HepG2 (cell line): ENCODE results near the gene GJC2. TPM values are rescaled to one million over a fixed set of nuclear protein-coding genes. Genes with fewer than 3 reads are reported as not detected.
A peak's percentile ranks its signal among the peaks of the same experiment; 100 is the strongest.

Source experiments
- ELF3 ChIP-seq: IDR thresholded peaks from 2 replicates; pipeline ENCODE4 v1.6.1; 2016; ENCODE audit warnings: missing genetic modification reagents, missing compliant biosample characterization
- FOXK2 ChIP-seq: fragments of 450-650 bp; IDR thresholded peaks from 2 replicates; pipeline ENCODE4 v1.6.1; 2016
- FOXP1 ChIP-seq, 2 experiments: fragments of 450-650 bp in 1 of 2; IDR thresholded peaks; 2 replicates each; pipeline ENCODE4 v1.6.1; 2017 to 2018; ENCODE audit warnings: antibody characterized with exemption in 1 of 2
- MEIS2 ChIP-seq: sonication (generic); formaldehyde crosslinking; IDR thresholded peaks from 2 replicates; pipeline ENCODE4 v1.9.0; 2021; ENCODE audit warnings: mild to moderate bottlenecking, missing genetic modification reagents
- NFE2 ChIP-seq: sonication (generic); formaldehyde crosslinking; IDR thresholded peaks from 2 replicates; pipeline ENCODE4 v1.4.0; 2020; ENCODE audit warnings: missing genetic modification reagents
- NFIB ChIP-seq: sonication (generic); formaldehyde crosslinking; IDR thresholded peaks from 2 replicates; pipeline ENCODE4 v1.9.0; 2021; ENCODE audit warnings: missing genetic modification reagents, mild to moderate bottlenecking, borderline replicate concordance
- SAFB2 ChIP-seq: sonication (generic); formaldehyde crosslinking; IDR thresholded peaks from 2 replicates; pipeline ENCODE4 v1.5.1; 2020; ENCODE audit warnings: missing genetic modification reagents, low read depth, mild to moderate bottlenecking, borderline replicate concordance
- TRIM24 ChIP-seq: sonication (generic); formaldehyde crosslinking; IDR thresholded peaks from 2 replicates; pipeline ENCODE4 v1.8.0; 2022; ENCODE audit warnings: mild to moderate bottlenecking, missing genetic modification reagents
- U2AF2 ChIP-seq: fragments of 200-400 bp; formaldehyde crosslinking; IDR thresholded peaks from 2 replicates; pipeline ENCODE4 v1.6.1; 2017; ENCODE audit warnings: low read depth, mild to moderate bottlenecking, low read length
- ZNF468 ChIP-seq: sonication (generic); formaldehyde crosslinking; IDR thresholded peaks from 2 replicates; pipeline ENCODE4 v1.8.0; 2022; ENCODE audit warnings: mild to moderate bottlenecking, moderate library complexity, missing genetic modification reagents
- ZNF615 ChIP-seq: sonication (generic); formaldehyde crosslinking; IDR thresholded peaks from 2 replicates; pipeline ENCODE4 v1.5.0; 2020; ENCODE audit warnings: mild to moderate bottlenecking, missing genetic modification reagents, borderline replicate concordance
- polyA plus RNA-seq, 8 experiments: library from polyadenylated mRNA; depleted of rRNA in 3 of 8; stranded (reverse) in 7 of 8; unstranded in 1 of 8; fragments of >200 nt; fragmentation: Illumina TruSeq in 4 of 8; extraction: Trizol in 4 of 8; gene quantifications; 2 replicates each; pipeline versions ENCODE4 v1.2.1 to v1.2.3, GENCODE V29; 2011 to 2016; ENCODE audit warnings: low read depth in 4 of 8, missing spikeins in 1 of 8, mixed read lengths in 1 of 8; ENCODE audit not compliant: insufficient read depth in 1 of 8
- total RNA-seq, 5 experiments: library from RNA; depleted of rRNA; stranded (reverse); fragments of >200 nt; fragmentation: Illumina TruSeq; extraction: Trizol; gene quantifications; 2 replicates each; pipeline ENCODE4 v1.2.3, GENCODE V29; 2016; ENCODE audit warnings: low read depth in 1 of 5
- TF ChIP-seq, protein P1 (sequence below): sonication (generic); formaldehyde crosslinking; IDR thresholded peaks from 2 replicates; pipeline ENCODE4 v1.4.0; 2020; ENCODE audit warnings: mild to moderate bottlenecking, missing genetic modification reagents
- TF ChIP-seq, protein P2 (sequence below): sonication (generic); formaldehyde crosslinking; IDR thresholded peaks from 2 replicates; pipeline ENCODE4 v1.4.0; 2020; ENCODE audit warnings: mild to moderate bottlenecking, missing genetic modification reagents
- TF ChIP-seq, protein P3 (sequence below): sonication (generic); formaldehyde crosslinking; IDR thresholded peaks from 2 replicates; pipeline ENCODE4 v1.5.0; 2020; ENCODE audit warnings: mild to moderate bottlenecking, missing genetic modification reagents
- TF ChIP-seq, protein P4 (sequence below): IDR thresholded peaks from 2 replicates; pipeline ENCODE4 v1.6.1; 2016; ENCODE audit warnings: low read depth

Gene GJC2
- total and polyA plus RNA-seq, 2 of the 13 experiments (the other 11 are each of a cell fraction or from before 2014, with no cell fraction given), result 1.6 to 3.8 TPM

DNA sequence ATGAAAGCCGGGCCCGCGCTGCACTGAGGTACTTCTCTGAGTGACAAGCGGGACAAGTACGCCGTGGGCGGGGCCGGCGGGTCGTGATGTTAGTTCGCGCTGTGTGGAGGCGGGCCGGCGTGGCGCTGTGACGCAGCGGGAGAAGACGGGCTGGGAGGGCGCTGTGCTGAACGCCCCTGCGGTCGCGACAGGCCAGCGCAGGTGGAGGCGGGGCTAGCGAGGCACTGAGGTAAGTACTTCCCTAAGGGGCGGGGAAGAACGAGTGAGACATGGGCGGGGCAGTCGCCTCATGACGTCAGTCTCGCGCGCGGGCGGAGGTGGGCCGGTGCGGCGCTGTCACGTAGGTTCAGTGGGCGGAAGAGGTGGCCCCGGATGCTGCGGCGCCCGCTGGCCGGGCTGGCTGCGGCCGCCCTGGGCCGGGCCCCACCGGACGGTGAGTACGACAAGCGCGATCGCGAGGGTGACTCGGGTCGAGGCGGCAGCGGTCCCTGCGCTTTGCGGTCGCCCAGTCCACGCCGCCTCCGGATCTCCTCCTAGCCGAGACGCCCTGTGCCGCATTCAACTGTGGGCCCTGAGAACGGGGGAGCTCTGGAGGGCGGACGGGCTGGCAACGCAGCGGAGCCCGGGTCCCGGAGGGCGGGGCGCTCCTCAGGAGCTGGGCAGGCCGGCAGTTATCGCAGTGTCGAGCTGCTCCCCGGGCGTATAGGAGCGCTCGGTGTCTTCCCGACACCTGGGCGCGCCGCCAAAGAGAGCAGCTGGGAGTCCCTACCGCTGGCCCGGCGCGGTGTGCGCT lies 9.6 kb upstream of the GJC2 start, which contains the start of gene GUK1 (continued):
- TF ChIP-seq, protein P1, sequence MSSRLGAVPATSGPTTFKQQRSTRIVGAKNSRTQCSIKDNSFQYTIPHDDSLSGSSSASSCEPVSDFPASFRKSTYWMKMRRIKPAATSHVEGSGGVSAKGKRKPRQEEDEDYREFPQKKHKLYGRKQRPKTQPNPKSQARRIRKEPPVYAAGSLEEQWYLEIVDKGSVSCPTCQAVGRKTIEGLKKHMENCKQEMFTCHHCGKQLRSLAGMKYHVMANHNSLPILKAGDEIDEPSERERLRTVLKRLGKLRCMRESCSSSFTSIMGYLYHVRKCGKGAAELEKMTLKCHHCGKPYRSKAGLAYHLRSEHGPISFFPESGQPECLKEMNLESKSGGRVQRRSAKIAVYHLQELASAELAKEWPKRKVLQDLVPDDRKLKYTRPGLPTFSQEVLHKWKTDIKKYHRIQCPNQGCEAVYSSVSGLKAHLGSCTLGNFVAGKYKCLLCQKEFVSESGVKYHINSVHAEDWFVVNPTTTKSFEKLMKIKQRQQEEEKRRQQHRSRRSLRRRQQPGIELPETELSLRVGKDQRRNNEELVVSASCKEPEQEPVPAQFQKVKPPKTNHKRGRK, result 0 out of 2 replicates have a peak, but pooled peaks have one; percentile 34
- TF ChIP-seq NFE2 (CRISPR knock-in tag) (no peak), TRIM24 (no peak), SAFB2 (CRISPR knock-in tag) (no peak; the same call in 1 of the 2 replicates), ZNF615 (CRISPR knock-in tag) (no peak), U2AF2 (no peak), ZNF468 (CRISPR knock-in tag) (0 out of 2 replicates have a peak, but pooled peaks have one; percentile 21), FOXK2 (no peak), MEIS2 (peak; percentile 91; the same call in 1 of the 2 replicates), FOXP1 (IDR thresholded peaks at IDR 0.05) (no peak), FOXP1 (CRISPR knock-in tag; IDR thresholded peaks at IDR 0.05) (peak; percentile 33; the same call in 1 of the 2 replicates), NFIB (CRISPR knock-in tag) (no peak), ELF3 (CRISPR knock-in tag) (peak; percentile 77)
- TF ChIP-seq, protein P2, sequence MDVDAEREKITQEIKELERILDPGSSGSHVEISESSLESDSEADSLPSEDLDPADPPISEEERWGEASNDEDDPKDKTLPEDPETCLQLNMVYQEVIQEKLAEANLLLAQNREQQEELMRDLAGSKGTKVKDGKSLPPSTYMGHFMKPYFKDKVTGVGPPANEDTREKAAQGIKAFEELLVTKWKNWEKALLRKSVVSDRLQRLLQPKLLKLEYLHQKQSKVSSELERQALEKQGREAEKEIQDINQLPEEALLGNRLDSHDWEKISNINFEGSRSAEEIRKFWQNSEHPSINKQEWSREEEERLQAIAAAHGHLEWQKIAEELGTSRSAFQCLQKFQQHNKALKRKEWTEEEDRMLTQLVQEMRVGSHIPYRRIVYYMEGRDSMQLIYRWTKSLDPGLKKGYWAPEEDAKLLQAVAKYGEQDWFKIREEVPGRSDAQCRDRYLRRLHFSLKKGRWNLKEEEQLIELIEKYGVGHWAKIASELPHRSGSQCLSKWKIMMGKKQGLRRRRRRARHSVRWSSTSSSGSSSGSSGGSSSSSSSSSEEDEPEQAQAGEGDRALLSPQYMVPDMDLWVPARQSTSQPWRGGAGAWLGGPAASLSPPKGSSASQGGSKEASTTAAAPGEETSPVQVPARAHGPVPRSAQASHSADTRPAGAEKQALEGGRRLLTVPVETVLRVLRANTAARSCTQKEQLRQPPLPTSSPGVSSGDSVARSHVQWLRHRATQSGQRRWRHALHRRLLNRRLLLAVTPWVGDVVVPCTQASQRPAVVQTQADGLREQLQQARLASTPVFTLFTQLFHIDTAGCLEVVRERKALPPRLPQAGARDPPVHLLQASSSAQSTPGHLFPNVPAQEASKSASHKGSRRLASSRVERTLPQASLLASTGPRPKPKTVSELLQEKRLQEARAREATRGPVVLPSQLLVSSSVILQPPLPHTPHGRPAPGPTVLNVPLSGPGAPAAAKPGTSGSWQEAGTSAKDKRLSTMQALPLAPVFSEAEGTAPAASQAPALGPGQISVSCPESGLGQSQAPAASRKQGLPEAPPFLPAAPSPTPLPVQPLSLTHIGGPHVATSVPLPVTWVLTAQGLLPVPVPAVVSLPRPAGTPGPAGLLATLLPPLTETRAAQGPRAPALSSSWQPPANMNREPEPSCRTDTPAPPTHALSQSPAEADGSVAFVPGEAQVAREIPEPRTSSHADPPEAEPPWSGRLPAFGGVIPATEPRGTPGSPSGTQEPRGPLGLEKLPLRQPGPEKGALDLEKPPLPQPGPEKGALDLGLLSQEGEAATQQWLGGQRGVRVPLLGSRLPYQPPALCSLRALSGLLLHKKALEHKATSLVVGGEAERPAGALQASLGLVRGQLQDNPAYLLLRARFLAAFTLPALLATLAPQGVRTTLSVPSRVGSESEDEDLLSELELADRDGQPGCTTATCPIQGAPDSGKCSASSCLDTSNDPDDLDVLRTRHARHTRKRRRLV (CRISPR knock-in tag), result no peak
- TF ChIP-seq, protein P3, sequence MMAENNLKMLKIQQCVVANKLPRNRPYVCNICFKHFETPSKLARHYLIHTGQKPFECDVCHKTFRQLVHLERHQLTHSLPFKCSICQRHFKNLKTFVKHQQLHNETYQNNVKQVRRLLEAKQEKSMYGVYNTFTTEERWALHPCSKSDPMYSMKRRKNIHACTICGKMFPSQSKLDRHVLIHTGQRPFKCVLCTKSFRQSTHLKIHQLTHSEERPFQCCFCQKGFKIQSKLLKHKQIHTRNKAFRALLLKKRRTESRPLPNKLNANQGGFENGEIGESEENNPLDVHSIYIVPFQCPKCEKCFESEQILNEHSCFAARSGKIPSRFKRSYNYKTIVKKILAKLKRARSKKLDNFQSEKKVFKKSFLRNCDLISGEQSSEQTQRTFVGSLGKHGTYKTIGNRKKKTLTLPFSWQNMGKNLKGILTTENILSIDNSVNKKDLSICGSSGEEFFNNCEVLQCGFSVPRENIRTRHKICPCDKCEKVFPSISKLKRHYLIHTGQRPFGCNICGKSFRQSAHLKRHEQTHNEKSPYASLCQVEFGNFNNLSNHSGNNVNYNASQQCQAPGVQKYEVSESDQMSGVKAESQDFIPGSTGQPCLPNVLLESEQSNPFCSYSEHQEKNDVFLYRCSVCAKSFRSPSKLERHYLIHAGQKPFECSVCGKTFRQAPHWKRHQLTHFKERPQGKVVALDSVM (CRISPR knock-in tag), result no peak; the same call in none of the 2 replicates
- TF ChIP-seq, protein P4, sequence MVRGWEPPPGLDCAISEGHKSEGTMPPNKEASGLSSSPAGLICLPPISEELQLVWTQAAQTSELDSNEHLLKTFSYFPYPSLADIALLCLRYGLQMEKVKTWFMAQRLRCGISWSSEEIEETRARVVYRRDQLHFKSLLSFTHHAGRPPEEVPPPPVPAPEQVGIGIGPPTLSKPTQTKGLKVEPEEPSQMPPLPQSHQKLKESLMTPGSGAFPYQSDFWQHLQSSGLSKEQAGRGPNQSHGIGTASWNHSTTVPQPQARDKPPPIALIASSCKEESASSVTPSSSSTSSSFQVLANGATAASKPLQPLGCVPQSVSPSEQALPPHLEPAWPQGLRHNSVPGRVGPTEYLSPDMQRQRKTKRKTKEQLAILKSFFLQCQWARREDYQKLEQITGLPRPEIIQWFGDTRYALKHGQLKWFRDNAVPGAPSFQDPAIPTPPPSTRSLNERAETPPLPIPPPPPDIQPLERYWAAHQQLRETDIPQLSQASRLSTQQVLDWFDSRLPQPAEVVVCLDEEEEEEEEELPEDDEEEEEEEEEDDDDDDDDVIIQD (CRISPR knock-in tag), result no peak; the same call in 1 of the 2 replicates
